GM18502 (cell line): ENCODE results near the gene ZNF688.
"Not testable (repeated sequence)": the region's sequence is repeated elsewhere in the genome, so short reads cannot be mapped to it uniquely, and the experiment has no call there.

Source experiments
- ATAC-seq: cut with Tn5 transposase; IDR thresholded peaks from one replicate; pipeline ENCODE4 v1.9.1; 2021; ENCODE audit warnings: mild to moderate bottlenecking; ENCODE audit not compliant: unreplicated experiment, poor library complexity

The ZNF688 gene

DNA sequence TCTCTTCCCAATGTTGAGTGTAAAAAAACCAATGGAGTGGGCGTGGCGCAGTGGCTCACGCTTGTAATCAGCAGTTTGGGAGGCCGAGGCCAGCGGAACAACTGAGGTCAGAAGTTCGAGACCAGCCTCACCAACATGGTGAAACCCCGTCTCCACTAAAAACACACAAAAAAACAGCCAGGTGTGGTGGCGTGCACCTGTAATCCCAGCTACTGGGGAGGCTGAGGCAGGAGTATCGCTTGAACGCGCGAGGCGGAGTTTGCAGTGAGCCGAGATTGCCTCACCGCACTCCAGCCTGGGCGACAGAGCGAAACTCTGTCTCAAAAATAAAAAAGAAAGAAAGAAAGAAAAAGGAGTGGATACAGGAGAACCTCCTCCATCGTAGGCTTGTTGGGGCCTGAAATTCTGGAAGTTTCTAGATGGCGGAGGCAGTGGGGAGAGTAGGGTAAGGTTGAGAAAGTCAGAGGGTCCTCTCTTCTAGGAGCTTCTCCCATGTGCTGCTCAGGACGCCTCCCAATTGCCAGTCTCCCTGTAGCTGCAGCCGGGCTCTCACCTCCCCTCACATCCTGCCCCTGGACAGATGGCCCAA is 12.6 kb downstream of the ZNF688 start:
- ATAC-seq, result no peak

DNA sequence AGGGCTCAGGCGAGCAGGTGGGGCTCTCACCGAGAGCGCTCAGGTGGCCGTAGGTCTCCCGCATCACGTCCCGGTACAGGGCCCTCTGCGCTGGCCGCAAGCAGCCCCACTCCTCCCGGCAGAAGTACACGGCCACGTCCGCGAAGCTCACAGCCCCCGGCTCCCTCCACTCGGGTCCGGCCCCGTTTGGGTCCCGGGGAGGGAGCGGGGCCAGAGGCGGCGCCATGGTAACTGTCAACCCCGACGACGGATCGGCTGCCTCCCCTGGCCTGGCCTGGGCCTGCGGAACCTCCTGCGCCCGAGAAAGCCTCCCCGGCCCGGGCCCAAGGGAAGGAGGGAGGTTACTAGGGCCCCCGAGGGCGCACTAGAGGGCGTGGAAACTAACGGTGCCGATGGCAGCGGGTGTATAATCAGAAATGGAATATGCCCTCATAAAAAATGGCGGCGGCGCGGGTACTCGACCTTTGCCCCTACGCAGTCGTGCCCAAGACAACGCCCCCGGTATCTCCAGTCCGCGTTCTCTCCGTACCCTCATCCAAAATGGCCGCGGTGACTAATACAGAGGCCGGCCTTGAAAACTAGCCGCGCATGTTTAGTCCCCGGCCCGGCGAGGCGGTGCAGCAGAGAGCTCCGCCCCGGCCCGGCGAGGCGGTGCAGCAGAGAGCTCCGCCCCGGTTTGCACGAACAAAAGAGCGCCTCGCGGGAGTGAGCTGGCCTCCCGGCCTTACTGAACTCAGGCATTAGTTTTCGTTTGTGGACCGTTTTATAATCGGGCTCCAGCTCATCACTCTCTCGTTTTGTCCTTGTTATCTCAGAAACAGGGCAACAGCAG is 13.3 kb downstream of the ZNF688 start, which contains the start of gene ZNF764:
ZNF764 (minus strand) TSS at position 418 of the 832 bp plus-strand sequence; CDS start at position 226, 192 bp downstream.
- peak; percentile 88 for ATAC-seq

DNA sequence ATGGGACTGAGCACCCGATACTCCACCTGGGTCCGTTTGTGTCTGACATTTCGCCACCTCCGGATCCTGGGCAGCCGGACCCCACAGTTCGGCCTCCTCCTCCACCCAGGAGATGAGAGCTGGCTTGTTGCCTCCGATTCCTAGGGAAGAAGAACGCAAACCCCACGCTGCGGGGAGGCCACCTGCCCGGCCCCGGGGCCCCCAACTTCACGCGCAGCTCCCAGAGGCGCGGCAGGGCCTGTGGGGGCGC is 13.9 kb downstream of the ZNF688 start:
- ATAC-seq, result no peak

- no peak for ATAC-seq
Observed at GRCh38 chr16:30556125-30556473, 15.4 kb downstream of the ZNF688 start.

- no peak for ATAC-seq
Observed at GRCh38 chr16:30555315-30556124, 16.0 kb downstream of the ZNF688 start.

- ATAC-seq, result no peak
Observed at GRCh38 chr16:30554557-30555314, 16.8 kb downstream of the ZNF688 start.

DNA sequence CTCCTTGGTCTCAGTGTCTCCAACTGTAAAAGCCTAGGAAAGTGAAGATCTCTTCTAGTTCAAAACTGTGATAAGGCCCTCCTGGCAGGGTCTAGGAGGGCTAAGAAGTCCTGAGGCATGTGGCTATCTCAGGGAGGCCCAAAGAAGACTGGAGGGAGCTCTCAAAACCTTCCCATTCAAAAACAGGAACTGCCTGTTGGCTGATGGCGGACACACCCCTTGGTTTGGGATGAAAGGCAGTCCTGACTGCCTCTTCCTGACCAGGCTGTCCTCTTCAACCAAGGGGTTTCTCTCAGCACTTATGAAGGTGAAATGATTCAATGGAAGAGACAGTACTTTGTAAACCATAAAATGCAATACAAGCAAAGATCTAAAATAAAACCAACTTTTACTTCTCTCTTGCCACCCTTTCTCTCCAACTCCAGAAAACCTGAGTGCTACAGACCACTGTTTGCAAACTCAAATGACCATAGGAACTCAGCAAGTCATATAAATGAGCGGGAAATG is 18.1 kb downstream of the ZNF688 start:
- ATAC-seq, result no peak

DNA sequence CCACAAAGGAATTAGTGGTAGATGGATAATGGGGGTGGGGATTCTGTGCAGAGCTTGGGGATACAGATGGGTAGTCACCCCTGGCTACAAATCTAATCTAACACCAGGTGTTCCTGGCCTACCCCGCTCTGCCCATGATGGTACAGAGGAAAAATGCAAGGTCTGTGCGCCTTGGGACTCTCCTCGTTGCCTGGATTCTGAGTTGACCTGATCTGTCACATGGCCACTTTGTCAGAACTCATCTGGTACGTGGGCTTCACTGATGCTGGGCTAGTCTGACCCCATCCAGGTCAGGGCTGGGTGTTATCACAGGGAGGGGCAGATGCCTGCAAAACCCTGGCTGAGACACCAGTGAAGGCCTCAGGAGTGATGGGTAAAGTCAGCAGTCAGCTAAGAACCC is 18.6 kb downstream of the ZNF688 start:
- no peak for ATAC-seq

DNA sequence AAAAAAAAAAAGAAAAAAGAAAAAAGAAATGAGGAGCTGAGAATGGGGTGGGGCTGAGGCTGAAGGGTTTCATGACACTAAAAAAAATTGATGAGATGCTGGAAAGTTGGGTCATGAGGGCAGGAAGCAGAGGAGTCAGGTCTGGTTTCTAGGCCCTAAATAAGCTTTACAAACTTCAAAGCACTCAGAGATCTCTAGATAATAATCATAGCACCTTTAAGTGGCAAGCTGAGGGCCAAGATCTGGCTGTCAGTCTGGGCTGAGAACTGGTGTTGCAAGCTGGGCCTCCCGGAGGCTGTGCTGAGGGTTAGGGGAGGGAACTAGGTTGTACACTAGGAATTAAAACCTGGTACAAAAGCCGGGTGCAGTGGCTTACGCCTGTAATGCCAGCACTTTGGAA is 19.7 kb downstream of the ZNF688 start:
- ATAC-seq, result no peak

DNA sequence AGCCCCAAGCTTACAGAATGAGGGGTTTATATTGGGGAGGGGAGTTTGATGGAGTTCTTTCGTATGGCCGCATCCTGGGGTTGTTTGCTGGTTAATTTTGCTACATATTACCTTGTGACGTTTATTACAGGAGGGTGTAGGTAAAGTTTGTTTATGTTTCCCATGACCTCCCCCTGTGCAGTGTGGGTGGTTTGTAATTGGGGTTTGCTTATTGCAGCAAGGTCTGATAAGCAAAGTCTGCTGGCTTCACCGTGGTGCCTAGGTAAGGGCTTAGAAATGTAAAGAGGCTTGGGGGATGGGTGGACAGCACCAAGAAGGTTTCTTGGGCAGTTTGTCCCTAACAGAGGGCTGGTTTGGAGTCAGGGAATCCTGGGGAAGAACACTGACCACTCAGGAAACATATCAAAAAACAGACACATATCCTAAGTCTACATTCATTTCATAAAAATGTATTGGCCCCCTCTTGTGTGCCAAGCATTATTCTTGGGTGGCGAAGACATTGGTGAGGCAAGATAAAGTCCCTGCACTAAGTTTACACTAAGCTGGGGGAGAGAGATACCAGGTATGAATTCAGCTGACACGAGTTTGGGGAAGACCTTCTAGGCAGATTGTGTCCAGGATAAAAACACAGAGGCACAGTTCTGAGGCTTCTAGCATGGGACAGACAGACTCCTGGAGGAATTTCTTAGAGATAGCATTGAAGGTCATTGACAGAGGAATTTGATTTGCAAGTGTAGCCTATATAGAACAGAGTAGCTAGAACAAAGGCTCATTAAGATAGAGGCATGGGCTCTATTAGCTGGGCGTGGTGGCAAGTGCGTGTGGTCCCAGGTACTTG is 22.9 kb downstream of the ZNF688 start:
- no peak for ATAC-seq

DNA sequence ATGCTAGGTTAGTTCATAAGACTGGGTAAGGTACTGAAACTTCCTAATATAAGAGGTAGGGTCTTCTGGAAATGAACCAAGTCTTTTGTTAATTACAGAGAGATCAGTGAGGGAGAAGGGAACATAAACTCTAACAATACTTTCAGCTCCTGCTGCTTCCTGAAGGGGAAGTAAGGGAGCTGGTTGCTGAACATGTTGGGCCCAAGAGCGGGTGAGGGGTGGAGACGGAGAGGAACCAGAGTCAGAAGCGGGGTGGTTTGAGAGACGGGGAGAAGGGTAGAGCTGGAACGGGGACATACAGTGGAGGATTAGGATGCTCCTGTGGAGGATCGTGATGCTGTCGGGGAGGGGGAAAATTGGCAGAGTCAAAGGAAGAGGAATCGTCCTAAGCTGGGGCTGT is 25.4 kb downstream of the ZNF688 start:
- ATAC-seq, result no peak

- ATAC-seq, result no peak
Observed at GRCh38 chr16:30543067-30543466, 28.4 kb downstream of the ZNF688 start.

GRCh38 chr16:30541502-30542329 is 29.8 kb downstream of the ZNF688 start:
- no peak for ATAC-seq

GRCh38 chr16:30540916-30541464 is 30.5 kb downstream of the ZNF688 start:
- ATAC-seq, result not testable (repeated sequence)

GRCh38 chr16:30539986-30540526 is 31.5 kb downstream of the ZNF688 start:
- not testable (repeated sequence) for ATAC-seq

- ATAC-seq, result no peak
Observed at GRCh38 chr16:30539000-30539964, 32.2 kb downstream of the ZNF688 start.

GRCh38 chr16:30536391-30537024 is 35.0 kb downstream of the ZNF688 start:
- not testable (repeated sequence) for ATAC-seq
